Gastrocnemius medialis (tissue), 4 donors: ENCODE data around the gene EPS8.

ENCODE experiments used
- CTCF ChIP-seq, 5 experiments: fragments of 450-650 bp in 3 of 5; fragments of 200-600 bp in 2 of 5; sonication (generic) in 2 of 5; IDR thresholded peaks in 4 of 5; conservative IDR thresholded peaks in 1 of 5; 1 replicate in 4 of 5; 2 replicates in 1 of 5; pipeline ENCODE4 v1.5.1; 2016 to 2019; ENCODE audit warnings: antibody characterized with exemption in 5 of 5, mild to moderate bottlenecking in 3 of 5, moderate library complexity in 3 of 5
- POLR2A ChIP-seq, 2 donors: fragments of 450-650 bp; IDR thresholded peaks; one replicate each; pipeline ENCODE4 v1.6.1; 2017; ENCODE audit warnings: antibody characterized with exemption in 2 of 2, mild to moderate bottlenecking in 2 of 2, moderate library complexity in 2 of 2

- TF ChIP-seq CTCF (IDR thresholded peaks at IDR 0.05 in 4 of 5, conservative IDR thresholded peaks at IDR 0.05 in 1 of 5) (no peak), POLR2A (IDR thresholded peaks at IDR 0.05) (no peak)
Measured at GRCh38 chr12:15726027-15726877, 62.9 kb downstream of the EPS8 start.
